Uterus (tissue), 2 donors: Measurements from ENCODE around the gene STAC2.

ENCODE experiments used
- POLR2A ChIP-seq, 2 donors: fragments of 450-650 bp; IDR thresholded peaks; one replicate each; pipeline ENCODE4 v1.6.1; 2016; ENCODE audit warnings: antibody characterized with exemption in 2 of 2, mild to moderate bottlenecking in 1 of 2, moderate library complexity in 1 of 2
- TF ChIP-seq, protein P1 (sequence below), 4 experiments: fragments of 200-600 bp in 2 of 4; fragments of 450-650 bp in 2 of 4; sonication (generic) in 2 of 4; IDR thresholded peaks; one replicate each; pipeline ENCODE4 v1.5.1; 2016 to 2019; ENCODE audit warnings: antibody characterized with exemption in 4 of 4, mild to moderate bottlenecking in 2 of 4, moderate library complexity in 1 of 4

DNA sequence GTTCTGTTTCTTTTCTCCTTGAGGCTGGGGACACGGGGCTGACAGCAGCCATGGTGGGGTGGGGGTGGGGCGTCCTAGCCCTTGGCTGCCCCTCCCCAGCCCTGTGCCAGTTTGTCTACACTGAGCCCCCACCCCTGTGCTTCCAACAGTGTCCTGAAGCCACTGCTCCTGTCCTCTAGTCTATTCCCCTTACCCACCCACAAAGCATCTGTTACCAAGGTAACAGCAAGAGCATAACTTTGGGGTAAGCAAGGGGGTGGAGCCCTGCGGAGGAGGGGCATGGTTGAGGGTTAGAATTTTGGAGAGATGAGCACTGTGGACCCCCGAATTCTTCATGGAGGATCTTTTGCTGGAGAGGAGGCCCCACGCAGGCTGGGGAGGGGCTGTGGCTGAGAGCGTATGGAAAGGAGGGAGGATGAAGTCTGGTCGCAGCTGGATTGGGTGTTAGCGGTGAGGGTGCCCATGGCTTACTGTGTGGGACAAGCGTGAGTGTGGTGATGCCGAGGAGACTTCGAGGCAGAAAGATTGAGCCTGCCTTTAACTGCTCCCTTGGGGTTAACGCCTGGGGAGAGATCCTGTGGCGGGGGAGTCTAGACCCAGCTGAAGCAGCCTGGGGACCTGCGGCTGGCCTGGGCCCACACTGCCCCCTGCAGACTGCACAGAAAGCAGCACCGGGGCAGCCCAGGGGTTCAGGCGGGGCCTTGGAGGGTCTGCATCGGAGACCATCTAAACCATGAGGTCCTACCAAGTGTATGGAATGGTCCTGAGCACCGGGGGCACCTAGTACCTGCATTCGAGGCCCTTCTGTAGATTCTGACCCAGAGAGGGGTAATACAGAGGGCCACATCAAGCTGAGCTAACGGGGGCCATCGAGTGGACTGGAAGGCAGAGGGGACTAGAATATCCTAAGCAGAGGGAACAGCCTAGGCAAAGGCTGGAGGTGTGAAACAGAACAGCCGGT is 6.1 kb upstream of the STAC2 start:
- TF ChIP-seq POLR2A (IDR thresholded peaks at IDR 0.05) = no peak
- TF ChIP-seq, protein P1, sequence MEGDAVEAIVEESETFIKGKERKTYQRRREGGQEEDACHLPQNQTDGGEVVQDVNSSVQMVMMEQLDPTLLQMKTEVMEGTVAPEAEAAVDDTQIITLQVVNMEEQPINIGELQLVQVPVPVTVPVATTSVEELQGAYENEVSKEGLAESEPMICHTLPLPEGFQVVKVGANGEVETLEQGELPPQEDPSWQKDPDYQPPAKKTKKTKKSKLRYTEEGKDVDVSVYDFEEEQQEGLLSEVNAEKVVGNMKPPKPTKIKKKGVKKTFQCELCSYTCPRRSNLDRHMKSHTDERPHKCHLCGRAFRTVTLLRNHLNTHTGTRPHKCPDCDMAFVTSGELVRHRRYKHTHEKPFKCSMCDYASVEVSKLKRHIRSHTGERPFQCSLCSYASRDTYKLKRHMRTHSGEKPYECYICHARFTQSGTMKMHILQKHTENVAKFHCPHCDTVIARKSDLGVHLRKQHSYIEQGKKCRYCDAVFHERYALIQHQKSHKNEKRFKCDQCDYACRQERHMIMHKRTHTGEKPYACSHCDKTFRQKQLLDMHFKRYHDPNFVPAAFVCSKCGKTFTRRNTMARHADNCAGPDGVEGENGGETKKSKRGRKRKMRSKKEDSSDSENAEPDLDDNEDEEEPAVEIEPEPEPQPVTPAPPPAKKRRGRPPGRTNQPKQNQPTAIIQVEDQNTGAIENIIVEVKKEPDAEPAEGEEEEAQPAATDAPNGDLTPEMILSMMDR (IDR thresholded peaks at IDR 0.05) = peak; percentile 63 to 72 (median 70)
